GM12878 (cell line): ENCODE measurements around the gene ATP5ME. TPM values are rescaled to one million over a fixed set of nuclear protein-coding genes. Genes with fewer than 3 reads are reported as not detected.

Source experiments
- PML ChIP-seq: IDR thresholded peaks from 2 replicates; pipeline ENCODE4 v1.6.1; 2012; ENCODE audit warnings: low read length, inconsistent platforms
- RB1 ChIP-seq: fragments of 450-650 bp; formaldehyde crosslinking; IDR thresholded peaks from 2 replicates; pipeline ENCODE4 v1.6.1; 2017; ENCODE audit warnings: mild to moderate bottlenecking, borderline replicate concordance
- SIX5 ChIP-seq: IDR thresholded peaks from 2 replicates; pipeline ENCODE4 v1.6.1; 2011; ENCODE audit warnings: mild to moderate bottlenecking, low read depth, low read length, moderate library complexity; ENCODE audit not compliant: severe bottlenecking
- TAF1 ChIP-seq: IDR thresholded peaks from 2 replicates; pipeline ENCODE4 v1.6.1; 2011; ENCODE audit warnings: mild to moderate bottlenecking, low read depth, low read length, borderline replicate concordance
- ZBTB11 ChIP-seq: fragments of 450-650 bp; formaldehyde crosslinking; IDR thresholded peaks from 2 replicates; pipeline ENCODE4 v1.5.0; 2022; ENCODE audit warnings: mild to moderate bottlenecking, missing genetic modification characterization
- polyA plus RNA-seq, 11 experiments: library from polyadenylated mRNA; depleted of rRNA in 4 of 11; unstranded in 6 of 11; stranded (reverse) in 5 of 11; fragments of >200 nt; fragmentation: Nextera tagmentation in 4 of 11; fragmentation: Illumina TruSeq in 1 of 11; extraction: Ambion mirVana in 4 of 11; extraction: Trizol in 1 of 11; gene quantifications; 1 replicate in 1 of 11; 2 replicates in 10 of 11; pipeline versions ENCODE4 v1.2.1 to v1.2.3, GENCODE V29; 2011 to 2016; ENCODE audit warnings: inconsistent platforms in 2 of 11, missing spikeins in 2 of 11, low read depth in 1 of 11
- total RNA-seq, 4 experiments: library from RNA; depleted of rRNA in 3 of 4; stranded (reverse); fragments of >200 nt in 3 of 4; fragmentation: Illumina TruSeq in 1 of 4; extraction: Trizol in 1 of 4; gene quantifications; 2 replicates each; pipeline versions ENCODE4 v1.2.1 to v1.2.3, GENCODE V29; 2013 to 2021
- TF ChIP-seq, protein P1 (sequence below): fragments of 450-650 bp; formaldehyde crosslinking; IDR thresholded peaks from 2 replicates; pipeline ENCODE4 v1.4.0; 2020; ENCODE audit warnings: mild to moderate bottlenecking, moderate library complexity
- TF ChIP-seq, protein P2 (sequence below), 3 experiments: IDR thresholded peaks in 2 of 3; conservative IDR thresholded peaks in 1 of 3; 2 replicates each; pipeline ENCODE4 v1.5.1; 2011; ENCODE audit warnings: low read depth in 3 of 3, low read length in 3 of 3, mild to moderate bottlenecking in 3 of 3, control low read depth in 2 of 3, moderate library complexity in 2 of 3, inconsistent platforms in 1 of 3, mixed read lengths in 1 of 3; ENCODE audit not compliant: control insufficient read depth in 2 of 3, insufficient read depth in 1 of 3; ENCODE audit errors: extremely low read depth in 1 of 3

Gene ATP5ME
- total and polyA plus RNA-seq, 10 of the 15 experiments (the other 5 are each of a cell fraction or from before 2014, with no cell fraction given), result 279 to 2,374 (median 509) TPM

DNA sequence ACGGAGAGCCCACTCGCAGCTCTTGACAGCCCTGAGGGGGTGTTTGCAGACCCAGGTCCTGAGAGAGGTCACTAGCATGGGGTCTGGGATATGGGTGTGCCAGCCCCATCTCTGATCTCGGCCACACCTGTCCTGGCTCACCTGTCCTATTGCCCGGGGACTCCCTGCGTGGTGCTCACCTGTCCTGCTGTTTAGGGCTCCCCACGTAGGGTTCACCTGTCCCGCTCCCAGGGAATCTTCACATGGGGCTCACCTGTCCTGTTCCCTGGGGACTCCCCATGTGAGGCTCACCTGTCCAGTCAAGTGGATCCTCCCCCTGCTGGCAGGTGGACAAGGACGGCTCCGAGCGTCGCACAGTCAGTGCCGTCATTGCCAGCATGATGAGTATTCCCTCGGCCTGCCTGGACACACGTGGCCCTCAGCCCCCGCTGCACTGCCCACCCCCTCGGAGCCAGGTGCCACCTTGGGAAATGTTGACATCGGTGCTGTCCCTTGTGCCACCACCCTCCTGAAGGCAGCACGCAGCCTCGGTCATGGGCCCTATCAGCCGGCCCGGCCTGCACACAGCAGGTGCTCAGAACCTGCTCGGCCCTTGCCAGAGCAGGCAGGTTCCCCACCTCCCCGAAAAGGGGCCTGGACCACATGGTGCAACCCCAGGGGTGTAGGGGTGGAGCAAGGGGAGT, 8.6 kb upstream of the ATP5ME start (continued):
- TF ChIP-seq ZBTB11 (no peak), PML (no peak), TAF1 (no peak), SIX5 (no peak), RB1 (no peak)
- TF ChIP-seq, protein P1, sequence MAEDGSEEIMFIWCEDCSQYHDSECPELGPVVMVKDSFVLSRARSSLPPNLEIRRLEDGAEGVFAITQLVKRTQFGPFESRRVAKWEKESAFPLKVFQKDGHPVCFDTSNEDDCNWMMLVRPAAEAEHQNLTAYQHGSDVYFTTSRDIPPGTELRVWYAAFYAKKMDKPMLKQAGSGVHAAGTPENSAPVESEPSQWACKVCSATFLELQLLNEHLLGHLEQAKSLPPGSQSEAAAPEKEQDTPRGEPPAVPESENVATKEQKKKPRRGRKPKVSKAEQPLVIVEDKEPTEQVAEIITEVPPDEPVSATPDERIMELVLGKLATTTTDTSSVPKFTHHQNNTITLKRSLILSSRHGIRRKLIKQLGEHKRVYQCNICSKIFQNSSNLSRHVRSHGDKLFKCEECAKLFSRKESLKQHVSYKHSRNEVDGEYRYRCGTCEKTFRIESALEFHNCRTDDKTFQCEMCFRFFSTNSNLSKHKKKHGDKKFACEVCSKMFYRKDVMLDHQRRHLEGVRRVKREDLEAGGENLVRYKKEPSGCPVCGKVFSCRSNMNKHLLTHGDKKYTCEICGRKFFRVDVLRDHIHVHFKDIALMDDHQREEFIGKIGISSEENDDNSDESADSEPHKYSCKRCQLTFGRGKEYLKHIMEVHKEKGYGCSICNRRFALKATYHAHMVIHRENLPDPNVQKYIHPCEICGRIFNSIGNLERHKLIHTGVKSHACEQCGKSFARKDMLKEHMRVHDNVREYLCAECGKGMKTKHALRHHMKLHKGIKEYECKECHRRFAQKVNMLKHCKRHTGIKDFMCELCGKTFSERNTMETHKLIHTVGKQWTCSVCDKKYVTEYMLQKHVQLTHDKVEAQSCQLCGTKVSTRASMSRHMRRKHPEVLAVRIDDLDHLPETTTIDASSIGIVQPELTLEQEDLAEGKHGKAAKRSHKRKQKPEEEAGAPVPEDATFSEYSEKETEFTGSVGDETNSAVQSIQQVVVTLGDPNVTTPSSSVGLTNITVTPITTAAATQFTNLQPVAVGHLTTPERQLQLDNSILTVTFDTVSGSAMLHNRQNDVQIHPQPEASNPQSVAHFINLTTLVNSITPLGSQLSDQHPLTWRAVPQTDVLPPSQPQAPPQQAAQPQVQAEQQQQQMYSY (CRISPR knock-in tag), result no peak
- TF ChIP-seq, protein P2, sequence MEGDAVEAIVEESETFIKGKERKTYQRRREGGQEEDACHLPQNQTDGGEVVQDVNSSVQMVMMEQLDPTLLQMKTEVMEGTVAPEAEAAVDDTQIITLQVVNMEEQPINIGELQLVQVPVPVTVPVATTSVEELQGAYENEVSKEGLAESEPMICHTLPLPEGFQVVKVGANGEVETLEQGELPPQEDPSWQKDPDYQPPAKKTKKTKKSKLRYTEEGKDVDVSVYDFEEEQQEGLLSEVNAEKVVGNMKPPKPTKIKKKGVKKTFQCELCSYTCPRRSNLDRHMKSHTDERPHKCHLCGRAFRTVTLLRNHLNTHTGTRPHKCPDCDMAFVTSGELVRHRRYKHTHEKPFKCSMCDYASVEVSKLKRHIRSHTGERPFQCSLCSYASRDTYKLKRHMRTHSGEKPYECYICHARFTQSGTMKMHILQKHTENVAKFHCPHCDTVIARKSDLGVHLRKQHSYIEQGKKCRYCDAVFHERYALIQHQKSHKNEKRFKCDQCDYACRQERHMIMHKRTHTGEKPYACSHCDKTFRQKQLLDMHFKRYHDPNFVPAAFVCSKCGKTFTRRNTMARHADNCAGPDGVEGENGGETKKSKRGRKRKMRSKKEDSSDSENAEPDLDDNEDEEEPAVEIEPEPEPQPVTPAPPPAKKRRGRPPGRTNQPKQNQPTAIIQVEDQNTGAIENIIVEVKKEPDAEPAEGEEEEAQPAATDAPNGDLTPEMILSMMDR (IDR thresholded peaks at IDR 0.05 in 2 of 3, conservative IDR thresholded peaks at IDR 0.05 in 1 of 3; ENCODE audit: control insufficient read depth in 2 of 3, extremely low read depth in 1 of 3, insufficient read depth in 1 of 3, low read depth in 3 of 3, low read length in 3 of 3), result no peak
